Gastrocnemius medialis (tissue), 4 donors: ENCODE measurements around the gene ZBTB20. TPM values are rescaled to one million over a fixed set of nuclear protein-coding genes. Genes with fewer than 3 reads are reported as not detected.

Experiments
- ATAC-seq, 2 donors: fragments of 150-250 bp; one replicate each; pipeline ENCODE4 v1.9.1; 2016
- DNase-seq, 2 donors: peaks; one replicate each; pipeline ENCODE4 v3.0.0-alpha.2; 2019
- H3K27ac ChIP-seq, 4 donors: fragments of 200-600 bp; sonication (generic); 1 replicate in 1 of 4; 2 replicates in 3 of 4; pipeline ENCODE4 v1.5.1; 2016 to 2018; ENCODE audit warnings: mild to moderate bottlenecking in 2 of 4, moderate library complexity in 1 of 4
- H3K27me3 ChIP-seq, 3 donors: fragments of 200-600 bp; sonication (generic) in 2 of 3; 1 replicate in 1 of 3; 2 replicates in 2 of 3; pipeline versions ENCODE4 v1.5.1 to v1.6.0; 2016 to 2019; ENCODE audit warnings: mild to moderate bottlenecking in 1 of 3, moderate library complexity in 1 of 3
- H3K36me3 ChIP-seq, 2 donors: fragments of 200-600 bp; sonication (generic) in 1 of 2; one replicate each; pipeline ENCODE4 v1.5.1; 2017 to 2018
- H3K4me1 ChIP-seq, 2 donors: fragments of 200-600 bp; sonication (generic) in 1 of 2; one replicate each; pipeline ENCODE4 v1.5.1; 2016 to 2017; ENCODE audit warnings: mild to moderate bottlenecking in 2 of 2
- H3K4me3 ChIP-seq, 4 donors: fragments of 200-600 bp; sonication (generic) in 3 of 4; 1 replicate in 1 of 4; 2 replicates in 3 of 4; pipeline ENCODE4 v1.5.1; 2016 to 2019; ENCODE audit warnings: mild to moderate bottlenecking in 2 of 4
- H3K9me3 ChIP-seq, 3 donors: fragments of 200-600 bp; sonication (generic) in 2 of 3; 1 replicate in 1 of 3; 2 replicates in 2 of 3; pipeline ENCODE4 v1.5.1; 2016 to 2019
- POLR2A ChIP-seq, 2 donors: fragments of 450-650 bp; IDR thresholded peaks; one replicate each; pipeline ENCODE4 v1.6.1; 2017; ENCODE audit warnings: antibody characterized with exemption in 2 of 2, mild to moderate bottlenecking in 2 of 2, moderate library complexity in 2 of 2
- in situ Hi-C, 4 donors: fragments of 200-750 bp; cut with MboI; loops; one replicate each; pipeline versions ENCODE4 v1.15.0 to v1.8.0; 2017; ENCODE audit warnings: low sequenced_read_pairs in 4 of 4
- intact Hi-C: fragments of 100-400 bp; cut with DNase I; formaldehyde crosslinking; loops from one replicate; pipeline ENCODE4 v1.15.1; 2023; ENCODE audit warnings: low total_unique reads
- total RNA-seq, 4 donors: library from RNA; depleted of rRNA; stranded (reverse); fragments of >200 nt; gene quantifications; one replicate each; pipeline versions ENCODE4 v1.1.0 to v1.2.3, GENCODE V29; 2016
- TF ChIP-seq, protein P1 (sequence below), 5 experiments: fragments of 450-650 bp in 3 of 5; fragments of 200-600 bp in 2 of 5; sonication (generic) in 2 of 5; IDR thresholded peaks in 4 of 5; conservative IDR thresholded peaks in 1 of 5; 1 replicate in 4 of 5; 2 replicates in 1 of 5; pipeline ENCODE4 v1.5.1; 2016 to 2019; ENCODE audit warnings: antibody characterized with exemption in 5 of 5, mild to moderate bottlenecking in 3 of 5, moderate library complexity in 3 of 5

The ZBTB20 gene
- total RNA-seq, 4 donors from 2014 or later: 47.6 to 86.5 (median 69.0) TPM

DNA sequence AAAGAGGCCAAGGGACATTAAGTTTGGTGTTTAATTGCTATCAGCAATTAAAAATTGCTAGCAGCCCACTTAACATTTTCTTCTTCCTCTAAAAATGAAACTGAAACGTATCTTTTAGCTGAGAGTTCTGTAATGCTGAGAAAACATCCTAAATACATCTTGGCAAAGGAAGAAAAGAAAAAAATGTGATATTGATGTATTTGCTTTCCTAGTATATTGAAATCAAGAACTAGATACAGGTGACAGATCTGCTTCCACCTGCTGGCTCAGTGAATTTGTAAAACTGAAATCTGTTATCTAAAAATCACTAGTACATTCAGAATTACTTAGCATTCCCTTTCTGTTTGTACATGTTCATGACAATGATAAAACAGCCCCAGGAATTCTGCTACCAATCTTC, 283.2 kb downstream of the ZBTB20 start:
- no peaks in the 10 kb centered on the region for H3K27me3 ChIP-seq
- no peaks in the 10 kb centered on the region for H3K36me3 ChIP-seq
- peak overlapping the region; percentile 2 to 66 (median 34) for H3K27ac ChIP-seq
- H3K9me3 ChIP-seq: no peaks in the 10 kb centered on the region
- in situ Hi-C loops: no loop called here
- TF ChIP-seq, protein P1, sequence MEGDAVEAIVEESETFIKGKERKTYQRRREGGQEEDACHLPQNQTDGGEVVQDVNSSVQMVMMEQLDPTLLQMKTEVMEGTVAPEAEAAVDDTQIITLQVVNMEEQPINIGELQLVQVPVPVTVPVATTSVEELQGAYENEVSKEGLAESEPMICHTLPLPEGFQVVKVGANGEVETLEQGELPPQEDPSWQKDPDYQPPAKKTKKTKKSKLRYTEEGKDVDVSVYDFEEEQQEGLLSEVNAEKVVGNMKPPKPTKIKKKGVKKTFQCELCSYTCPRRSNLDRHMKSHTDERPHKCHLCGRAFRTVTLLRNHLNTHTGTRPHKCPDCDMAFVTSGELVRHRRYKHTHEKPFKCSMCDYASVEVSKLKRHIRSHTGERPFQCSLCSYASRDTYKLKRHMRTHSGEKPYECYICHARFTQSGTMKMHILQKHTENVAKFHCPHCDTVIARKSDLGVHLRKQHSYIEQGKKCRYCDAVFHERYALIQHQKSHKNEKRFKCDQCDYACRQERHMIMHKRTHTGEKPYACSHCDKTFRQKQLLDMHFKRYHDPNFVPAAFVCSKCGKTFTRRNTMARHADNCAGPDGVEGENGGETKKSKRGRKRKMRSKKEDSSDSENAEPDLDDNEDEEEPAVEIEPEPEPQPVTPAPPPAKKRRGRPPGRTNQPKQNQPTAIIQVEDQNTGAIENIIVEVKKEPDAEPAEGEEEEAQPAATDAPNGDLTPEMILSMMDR (IDR thresholded peaks at IDR 0.05 in 4 of 5, conservative IDR thresholded peaks at IDR 0.05 in 1 of 5): no peak
- no peak for TF ChIP-seq POLR2A (IDR thresholded peaks at IDR 0.05)
- ATAC-seq (no peak), DNase-seq (no peak)
- H3K4me1 ChIP-seq: peaks cover 28 to 45% of the 10 kb centered on the region in 2 donors
- peak overlapping the region; percentile 17 to 36 (median 30) for H3K4me3 ChIP-seq
- intact Hi-C loops: no loop called here

GRCh38 chr3:114861666-114862065, 285.4 kb downstream of the ZBTB20 start:
- no peak for TF ChIP-seq POLR2A (IDR thresholded peaks at IDR 0.05)
- TF ChIP-seq, protein P1 (IDR thresholded peaks at IDR 0.05 in 4 of 5, conservative IDR thresholded peaks at IDR 0.05 in 1 of 5): no peak
- H3K27me3 ChIP-seq: no peaks in the 10 kb centered on the region
- H3K27ac ChIP-seq: peak overlapping the region in 2 of 4 donors; percentile 4 to 17
- ATAC-seq: peak; percentile 48 to 69
- no peak overlapping the region for H3K4me3 ChIP-seq
- no peaks in the 10 kb centered on the region for H3K36me3 ChIP-seq
- peaks cover 23 to 58% of the 10 kb centered on the region in 2 donors for H3K4me1 ChIP-seq
- intact Hi-C loops: no loop called here
- no peak for DNase-seq
- in situ Hi-C loops: no loop called here
- no peaks in the 10 kb centered on the region for H3K9me3 ChIP-seq

DNA sequence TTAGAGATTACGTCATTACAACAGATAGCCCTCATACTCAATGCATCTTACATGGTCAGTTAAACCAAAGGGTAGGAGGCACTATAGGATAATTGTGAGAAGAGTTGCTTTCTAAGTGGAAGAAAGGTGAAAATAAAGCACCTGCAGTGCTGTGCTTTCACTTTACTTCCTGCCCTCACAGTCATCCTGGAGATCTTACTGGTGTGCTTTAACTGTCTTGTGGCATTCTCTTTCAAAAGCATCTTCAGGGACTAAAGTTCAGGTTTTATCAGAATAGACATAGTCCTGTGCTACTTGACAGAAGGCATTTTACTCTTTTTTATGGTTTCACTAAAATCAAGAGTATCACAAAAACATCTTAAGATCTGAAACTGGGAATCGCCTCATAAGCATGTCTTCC, 286.6 kb downstream of the ZBTB20 start:
- no peaks in the 10 kb centered on the region for H3K36me3 ChIP-seq
- no peaks in the 10 kb centered on the region for H3K9me3 ChIP-seq
- intact Hi-C loops: no loop called here
- no peak overlapping the region for H3K4me3 ChIP-seq
- peaks cover 23 to 58% of the 10 kb centered on the region in 2 donors for H3K4me1 ChIP-seq
- in situ Hi-C loops: no loop called here
- no peak overlapping the region for H3K27ac ChIP-seq
- DNase-seq (no peak), ATAC-seq (no peak)
- no peaks in the 10 kb centered on the region for H3K27me3 ChIP-seq
- TF ChIP-seq POLR2A (IDR thresholded peaks at IDR 0.05): no peak
- TF ChIP-seq, protein P1 (IDR thresholded peaks at IDR 0.05 in 4 of 5, conservative IDR thresholded peaks at IDR 0.05 in 1 of 5): no peak

DNA sequence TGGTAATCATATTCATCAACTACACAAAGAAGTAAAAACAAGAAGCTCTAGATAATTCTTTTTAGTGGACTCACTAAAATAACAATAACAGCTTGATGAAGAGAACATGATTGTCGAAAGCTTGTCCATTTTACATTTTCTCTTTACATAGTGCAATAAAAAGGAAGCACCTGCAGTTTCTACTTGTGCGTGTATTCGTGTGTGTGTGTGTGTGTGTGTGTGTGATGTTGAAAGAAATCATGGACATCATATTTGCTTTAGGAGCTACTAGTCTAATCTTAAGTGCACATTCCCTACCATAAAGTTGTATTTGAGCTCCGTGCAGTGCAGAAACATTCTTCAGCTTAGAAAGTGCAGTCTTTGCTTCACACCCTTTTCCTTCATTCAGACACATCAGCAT, 288.8 kb downstream of the ZBTB20 start:
- no peak for ATAC-seq
- TF ChIP-seq, protein P1 (IDR thresholded peaks at IDR 0.05 in 4 of 5, conservative IDR thresholded peaks at IDR 0.05 in 1 of 5): no peak
- TF ChIP-seq POLR2A (IDR thresholded peaks at IDR 0.05): no peak

DNA sequence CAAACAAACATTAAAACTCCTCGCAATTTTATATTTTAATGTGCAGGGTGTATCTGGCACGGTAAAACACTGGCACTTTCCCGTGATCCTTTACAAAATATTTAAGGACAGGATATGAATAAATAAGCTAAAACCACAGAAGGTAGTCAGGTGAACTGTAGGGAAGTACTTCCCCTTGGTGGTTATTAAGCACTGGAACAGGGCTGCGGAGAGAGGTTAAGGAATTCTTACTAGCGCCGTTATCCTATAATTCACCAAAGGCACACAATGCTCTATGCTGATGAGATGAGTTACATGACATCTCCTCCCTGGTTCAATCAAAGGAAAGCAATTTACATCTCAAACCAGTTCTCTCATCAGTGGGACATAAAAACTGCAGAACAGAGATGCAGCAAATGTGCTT, 289.8 kb downstream of the ZBTB20 start:
- in situ Hi-C loops: no loop called here
- peaks cover 16 to 36% of the 10 kb centered on the region in 2 donors for H3K4me1 ChIP-seq
- intact Hi-C loops: no loop called here
- TF ChIP-seq, protein P1 (IDR thresholded peaks at IDR 0.05 in 4 of 5, conservative IDR thresholded peaks at IDR 0.05 in 1 of 5): no peak
- TF ChIP-seq POLR2A (IDR thresholded peaks at IDR 0.05): no peak
- DNase-seq (no peak), ATAC-seq (no peak)
- no peaks in the 10 kb centered on the region for H3K36me3 ChIP-seq
- no peaks in the 10 kb centered on the region for H3K9me3 ChIP-seq
- no peak overlapping the region for H3K27ac ChIP-seq
- no peak overlapping the region for H3K4me3 ChIP-seq
- H3K27me3 ChIP-seq: no peaks in the 10 kb centered on the region

More for the DNA sequence above, 288.8 kb downstream of the ZBTB20 start:
- no peaks in the 10 kb centered on the region for H3K27me3 ChIP-seq
- intact Hi-C loops (no loop called here), in situ Hi-C loops (no loop called here)
- H3K4me3 ChIP-seq: no peak overlapping the region
- peaks cover 23 to 44% of the 10 kb centered on the region in 2 donors for H3K4me1 ChIP-seq
- H3K36me3 ChIP-seq: no peaks in the 10 kb centered on the region
- no peak for DNase-seq
- H3K27ac ChIP-seq: no peak overlapping the region
- H3K9me3 ChIP-seq: no peaks in the 10 kb centered on the region
